HL-60 (cell line): ENCODE measurements around the gene TIA1.
"Not testable (repeated sequence)": the region's sequence is repeated elsewhere in the genome, so short reads cannot be mapped to it uniquely, and the experiment has no call there.

Source experiments
- POLR2AphosphoS5 ChIP-seq: IDR thresholded peaks from 2 replicates; pipeline ENCODE4 v1.6.1; 2012; ENCODE audit warnings: low read depth
- SPI1 ChIP-seq: IDR thresholded peaks from 2 replicates; pipeline ENCODE4 v1.6.1; 2012; ENCODE audit warnings: low read depth, mild to moderate bottlenecking, borderline replicate concordance
- TF ChIP-seq, protein P1 (sequence below): IDR thresholded peaks from one replicate; pipeline ENCODE4 v1.5.1; 2011; ENCODE audit warnings: low read length, control low read depth, inconsistent platforms; ENCODE audit not compliant: insufficient read depth
- TF ChIP-seq, protein P2 (sequence below): IDR thresholded peaks from 2 replicates; pipeline ENCODE4 v1.6.1; 2012; ENCODE audit warnings: low read depth; ENCODE audit not compliant: insufficient replicate concordance

DNA sequence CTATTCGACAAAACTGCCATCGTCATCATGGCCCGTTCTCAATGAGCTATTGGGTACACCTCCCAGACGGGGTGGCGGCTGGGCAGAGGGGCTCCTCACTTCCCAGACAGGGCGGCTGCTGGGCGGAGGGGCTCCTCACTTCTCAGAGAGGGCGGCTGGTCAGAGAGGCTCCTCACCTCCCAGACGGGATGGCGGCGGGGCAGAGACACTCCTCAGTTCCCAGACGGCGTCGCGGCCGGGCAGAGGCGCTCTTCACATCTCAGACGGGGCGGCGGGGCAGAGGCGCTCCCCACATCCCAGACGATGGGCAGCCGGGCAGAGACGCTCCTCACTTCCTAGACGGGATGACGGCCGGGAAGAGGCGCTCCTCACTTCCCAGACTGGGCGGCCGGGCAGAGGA is 18.5 kb upstream of the TIA1 start:
- TF ChIP-seq, protein P1, sequence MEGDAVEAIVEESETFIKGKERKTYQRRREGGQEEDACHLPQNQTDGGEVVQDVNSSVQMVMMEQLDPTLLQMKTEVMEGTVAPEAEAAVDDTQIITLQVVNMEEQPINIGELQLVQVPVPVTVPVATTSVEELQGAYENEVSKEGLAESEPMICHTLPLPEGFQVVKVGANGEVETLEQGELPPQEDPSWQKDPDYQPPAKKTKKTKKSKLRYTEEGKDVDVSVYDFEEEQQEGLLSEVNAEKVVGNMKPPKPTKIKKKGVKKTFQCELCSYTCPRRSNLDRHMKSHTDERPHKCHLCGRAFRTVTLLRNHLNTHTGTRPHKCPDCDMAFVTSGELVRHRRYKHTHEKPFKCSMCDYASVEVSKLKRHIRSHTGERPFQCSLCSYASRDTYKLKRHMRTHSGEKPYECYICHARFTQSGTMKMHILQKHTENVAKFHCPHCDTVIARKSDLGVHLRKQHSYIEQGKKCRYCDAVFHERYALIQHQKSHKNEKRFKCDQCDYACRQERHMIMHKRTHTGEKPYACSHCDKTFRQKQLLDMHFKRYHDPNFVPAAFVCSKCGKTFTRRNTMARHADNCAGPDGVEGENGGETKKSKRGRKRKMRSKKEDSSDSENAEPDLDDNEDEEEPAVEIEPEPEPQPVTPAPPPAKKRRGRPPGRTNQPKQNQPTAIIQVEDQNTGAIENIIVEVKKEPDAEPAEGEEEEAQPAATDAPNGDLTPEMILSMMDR, result not testable (repeated sequence)
- not testable (repeated sequence) for TF ChIP-seq SPI1, POLR2AphosphoS5
- TF ChIP-seq, protein P2, sequence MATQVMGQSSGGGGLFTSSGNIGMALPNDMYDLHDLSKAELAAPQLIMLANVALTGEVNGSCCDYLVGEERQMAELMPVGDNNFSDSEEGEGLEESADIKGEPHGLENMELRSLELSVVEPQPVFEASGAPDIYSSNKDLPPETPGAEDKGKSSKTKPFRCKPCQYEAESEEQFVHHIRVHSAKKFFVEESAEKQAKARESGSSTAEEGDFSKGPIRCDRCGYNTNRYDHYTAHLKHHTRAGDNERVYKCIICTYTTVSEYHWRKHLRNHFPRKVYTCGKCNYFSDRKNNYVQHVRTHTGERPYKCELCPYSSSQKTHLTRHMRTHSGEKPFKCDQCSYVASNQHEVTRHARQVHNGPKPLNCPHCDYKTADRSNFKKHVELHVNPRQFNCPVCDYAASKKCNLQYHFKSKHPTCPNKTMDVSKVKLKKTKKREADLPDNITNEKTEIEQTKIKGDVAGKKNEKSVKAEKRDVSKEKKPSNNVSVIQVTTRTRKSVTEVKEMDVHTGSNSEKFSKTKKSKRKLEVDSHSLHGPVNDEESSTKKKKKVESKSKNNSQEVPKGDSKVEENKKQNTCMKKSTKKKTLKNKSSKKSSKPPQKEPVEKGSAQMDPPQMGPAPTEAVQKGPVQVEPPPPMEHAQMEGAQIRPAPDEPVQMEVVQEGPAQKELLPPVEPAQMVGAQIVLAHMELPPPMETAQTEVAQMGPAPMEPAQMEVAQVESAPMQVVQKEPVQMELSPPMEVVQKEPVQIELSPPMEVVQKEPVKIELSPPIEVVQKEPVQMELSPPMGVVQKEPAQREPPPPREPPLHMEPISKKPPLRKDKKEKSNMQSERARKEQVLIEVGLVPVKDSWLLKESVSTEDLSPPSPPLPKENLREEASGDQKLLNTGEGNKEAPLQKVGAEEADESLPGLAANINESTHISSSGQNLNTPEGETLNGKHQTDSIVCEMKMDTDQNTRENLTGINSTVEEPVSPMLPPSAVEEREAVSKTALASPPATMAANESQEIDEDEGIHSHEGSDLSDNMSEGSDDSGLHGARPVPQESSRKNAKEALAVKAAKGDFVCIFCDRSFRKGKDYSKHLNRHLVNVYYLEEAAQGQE, result not testable (repeated sequence)
